Omental fat pad (tissue), 4 donors: ENCODE data around the gene CISH. TPM values are rescaled to one million over a fixed set of nuclear protein-coding genes. Genes with fewer than 3 reads are reported as not detected.

Experiments used
- ATAC-seq: fragments of 150-250 bp; one replicate; pipeline ENCODE4 v1.9.1; 2016; ENCODE audit warnings: mild to moderate bottlenecking, moderate library complexity; ENCODE audit not compliant: low FRiP score
- DNase-seq: peaks from one replicate; pipeline ENCODE4 v3.0.0-alpha.2; 2019; ENCODE audit warnings: low spot score
- CTCF ChIP-seq, 3 donors: fragments of 450-650 bp; IDR thresholded peaks; one replicate each; pipeline ENCODE4 v1.5.1; 2016 to 2017; ENCODE audit warnings: antibody characterized with exemption in 3 of 3, mild to moderate bottlenecking in 3 of 3, moderate library complexity in 2 of 3
- total RNA-seq, 4 donors: library from RNA; depleted of rRNA; stranded (reverse); fragments of >200 nt; gene quantifications; one replicate each; pipeline ENCODE4 v1.1.0, GENCODE V29; 2016

The CISH gene
- total RNA-seq, 4 donors from 2014 or later, result 10.4 to 27.9 (median 17.9) TPM

DNA sequence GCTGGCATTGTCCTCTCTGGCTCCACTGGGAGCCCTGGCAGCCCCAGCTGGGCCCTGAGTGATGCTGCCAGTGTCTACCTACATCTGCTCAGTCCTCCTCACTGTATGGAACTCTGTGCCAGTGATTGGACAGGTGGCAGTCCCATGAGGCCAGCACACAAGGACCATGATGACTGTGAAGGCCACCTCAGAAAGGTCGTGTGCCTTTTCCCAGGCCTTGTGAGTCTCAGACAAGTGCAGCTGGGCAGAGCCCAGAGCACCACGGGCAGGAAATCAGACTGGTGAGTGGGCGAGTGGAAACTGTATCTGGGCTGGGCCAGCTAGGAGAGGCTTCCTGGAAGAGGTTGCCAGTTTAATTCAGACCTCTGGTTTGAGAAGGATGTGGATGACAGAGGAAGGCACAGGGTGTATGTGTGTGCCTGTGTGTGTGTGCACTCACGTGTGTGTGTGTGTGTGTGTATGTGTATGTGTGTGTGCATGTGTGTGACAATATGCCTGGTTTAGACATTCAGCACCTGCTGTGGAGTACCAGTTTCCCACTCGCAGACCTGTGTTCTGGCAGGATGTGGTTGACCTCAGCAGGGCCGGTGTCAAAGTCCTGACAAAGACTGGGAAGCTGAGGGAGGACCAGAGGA, 12.4 kb upstream of the CISH start:
- ATAC-seq (peak; percentile 10), DNase-seq (no peak)
- TF ChIP-seq CTCF (IDR thresholded peaks at IDR 0.05), result no peak

DNA sequence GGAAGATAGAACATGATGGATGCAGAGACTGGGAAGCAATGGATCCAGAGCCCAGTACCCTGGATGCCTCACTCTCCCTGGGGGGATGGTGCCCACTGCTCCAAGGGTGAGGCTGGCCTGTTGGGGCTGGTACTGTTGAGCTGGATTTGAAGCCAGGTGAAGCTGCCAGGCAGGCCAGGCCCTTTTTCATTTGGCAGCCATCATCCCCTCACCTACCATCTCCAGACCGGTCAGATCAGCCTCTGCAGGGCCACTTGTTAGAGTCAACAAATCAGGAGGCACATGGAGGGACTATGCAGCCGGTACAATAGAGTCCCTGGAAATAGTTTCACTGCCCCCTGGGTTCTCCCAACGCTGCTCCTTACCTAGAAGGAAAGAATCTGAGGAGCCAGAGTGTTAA, 11.3 kb upstream of the CISH start:
- DNase-seq, result no peak
- TF ChIP-seq CTCF (IDR thresholded peaks at IDR 0.05), result no peak
- ATAC-seq, result no peak

- DNase-seq (no peak), ATAC-seq (no peak)
- TF ChIP-seq CTCF (IDR thresholded peaks at IDR 0.05), result no peak
Observed at GRCh38 chr3:50620820-50621219, 9.2 kb upstream of the CISH start.

GRCh38 chr3:50620420-50620819, 8.8 kb upstream of the CISH start:
- ATAC-seq (no peak), DNase-seq (no peak)
- no peak for TF ChIP-seq CTCF (IDR thresholded peaks at IDR 0.05)

DNA sequence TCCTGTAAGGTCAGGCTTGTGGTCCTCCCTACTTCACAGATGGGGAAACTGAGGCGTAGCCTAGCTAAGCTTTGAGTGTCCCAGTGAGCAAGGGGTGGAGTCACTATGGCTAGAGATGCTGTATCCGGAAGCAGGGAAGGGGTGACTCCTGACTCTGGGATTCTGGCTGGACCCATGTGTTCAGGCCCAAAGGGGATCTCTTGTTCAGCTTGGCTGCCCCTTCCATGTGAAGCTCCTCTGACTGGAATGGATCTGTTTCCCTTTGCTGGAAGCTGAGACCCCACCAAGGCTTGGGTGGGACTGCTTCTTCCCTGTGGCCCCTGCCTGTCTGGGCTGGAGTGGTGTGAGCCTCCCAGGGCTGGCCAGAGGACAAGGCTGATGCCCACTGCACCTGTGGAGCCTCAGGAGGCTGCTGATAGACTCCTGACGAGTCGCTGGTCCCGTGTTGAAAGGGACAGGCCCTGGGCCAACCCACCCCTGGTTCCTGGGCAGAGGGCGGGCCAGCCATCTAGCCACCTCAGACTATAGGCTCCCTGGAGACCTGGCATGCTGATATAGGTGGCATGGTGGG, 6.4 kb upstream of the CISH start:
- ATAC-seq, result no peak
- TF ChIP-seq CTCF (IDR thresholded peaks at IDR 0.05), result no peak
- DNase-seq, result no peak

GRCh38 chr3:50617096-50617791, 5.7 kb upstream of the CISH start, which contains the start of gene MAPKAPK3:
Gene MAPKAPK3, plus strand, starts transcription at chr3:50617151. Its CDS starts 415 bp downstream, at chr3:50617566.
- no peak for TF ChIP-seq CTCF (IDR thresholded peaks at IDR 0.05)
- DNase-seq (no peak), ATAC-seq (peak; percentile 12)

DNA sequence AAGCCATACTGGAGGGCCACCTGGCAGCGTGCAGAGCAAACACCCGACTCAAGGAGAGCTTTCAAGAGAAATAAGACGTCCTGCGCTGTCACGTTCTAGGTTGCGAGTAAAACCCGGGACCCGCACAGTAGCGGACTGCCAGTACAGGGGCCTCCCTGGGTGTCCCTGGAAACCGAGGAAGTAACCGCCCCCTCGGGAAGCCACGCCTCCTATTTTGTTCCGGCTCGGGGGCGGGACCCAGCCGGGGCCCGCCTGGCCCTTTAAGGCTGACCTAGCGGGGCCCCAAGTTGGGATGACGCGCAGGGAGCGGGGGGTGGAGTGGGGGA, 5.2 kb upstream of the CISH start:
- DNase-seq (peak; percentile 73), ATAC-seq (peak; percentile 69)
- no peak for TF ChIP-seq CTCF (IDR thresholded peaks at IDR 0.05)
